ENCODE data around the gene HOXC10.

HOXC10 gene

DNA sequence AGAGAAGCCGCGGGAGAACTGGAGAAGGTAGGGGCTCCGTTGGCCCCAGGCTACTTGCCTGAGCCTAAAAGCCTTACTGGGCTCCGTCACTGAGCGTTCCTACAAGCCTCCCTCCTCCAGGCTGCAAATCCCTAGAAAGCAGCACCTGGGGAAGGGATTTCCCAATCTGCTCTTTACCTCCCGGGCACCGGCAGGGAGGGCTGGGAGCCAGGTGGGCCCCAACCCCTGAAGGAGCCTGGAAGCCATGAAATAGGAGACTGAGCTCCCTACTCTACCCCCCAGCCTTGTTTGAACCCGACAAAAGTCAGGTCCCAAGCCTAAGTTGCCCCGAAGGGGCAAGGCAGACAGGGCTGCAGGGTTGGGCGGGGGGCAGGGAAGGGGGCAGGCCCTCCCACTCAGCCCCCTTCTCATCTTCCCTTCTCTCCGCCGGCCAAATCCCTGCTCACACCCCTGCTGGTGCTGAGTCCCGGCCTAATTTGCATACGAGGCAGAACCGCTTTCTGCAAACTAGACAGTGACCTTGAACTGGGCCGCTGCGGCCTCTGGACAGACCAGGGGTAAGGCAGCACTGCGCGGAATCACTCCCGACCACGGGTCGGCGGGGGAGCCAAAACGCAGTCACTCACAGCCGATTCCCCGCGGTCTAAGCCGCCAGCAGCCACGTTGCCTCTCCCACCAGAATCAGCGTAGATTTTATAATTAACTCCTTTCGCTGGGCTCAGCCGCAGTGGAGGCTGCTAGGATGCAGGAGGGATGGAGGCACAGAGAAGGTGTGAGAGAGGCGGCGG is 34.0 kb upstream of the HOXC10 start:
- no peak for DNase-seq (ENCODE audit: low spot score)

DNA sequence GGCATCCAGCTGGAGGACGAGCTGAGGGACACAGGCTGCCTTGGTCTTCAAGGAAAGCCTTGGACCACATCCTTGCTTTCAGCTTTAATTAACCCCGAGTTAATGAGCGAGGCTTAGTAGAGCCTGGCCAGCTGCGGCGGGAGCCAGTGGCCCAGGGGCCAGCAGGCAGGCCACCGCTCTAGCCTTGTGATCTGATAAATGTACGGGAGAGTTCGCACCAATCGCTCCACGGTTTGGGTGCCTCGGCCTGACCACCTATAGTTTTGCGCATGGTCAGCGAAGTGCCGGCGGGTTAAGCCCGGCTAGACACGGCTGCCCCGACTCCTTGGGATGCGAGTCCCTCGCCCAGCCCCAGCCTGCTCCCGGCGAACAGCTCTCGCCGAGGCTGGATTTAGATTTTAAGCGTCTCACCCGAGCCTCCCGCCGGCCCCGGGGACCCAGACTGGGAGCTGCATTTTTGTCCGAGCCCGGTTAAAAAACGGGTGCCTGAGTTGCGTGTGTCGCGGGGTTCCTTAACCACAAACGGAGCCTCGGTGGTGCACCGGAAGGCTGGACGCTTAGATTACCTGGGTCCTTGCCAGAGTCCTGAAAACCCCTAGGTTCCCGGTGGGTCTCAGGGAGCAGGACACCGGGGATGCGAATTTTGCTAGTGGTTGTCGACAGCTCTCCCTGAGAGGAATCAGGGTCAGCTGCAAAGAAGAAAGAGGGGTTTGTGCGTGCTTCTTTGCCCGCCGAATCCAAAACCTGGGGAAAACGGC is 33.2 kb upstream of the HOXC10 start:
- no peak for DNase-seq (ENCODE audit: low spot score)

- DNase-seq (ENCODE audit: low spot score), result no peak
Observed at GRCh38 chr12:53952335-53952694, 32.6 kb upstream of the HOXC10 start.

GRCh38 chr12:53952871-53953734 is 31.8 kb upstream of the HOXC10 start:
- DNase-seq (ENCODE audit: low spot score), result peak; percentile 82

GRCh38 chr12:53953831-53954693 is 30.9 kb upstream of the HOXC10 start:
- DNase-seq (ENCODE audit: low spot score), result no peak

GRCh38 chr12:53954694-53955035 is 30.3 kb upstream of the HOXC10 start, which contains the start of gene HOXC12:
TSS of gene HOXC12 (plus strand) at chr12:53954903. CDS start at chr12:53954930, 27 bp downstream.
- no peak for DNase-seq (ENCODE audit: low spot score)

- DNase-seq (ENCODE audit: low spot score), result no peak
Observed at GRCh38 chr12:53955036-53955775, 29.7 kb upstream of the HOXC10 start.

- no peak for DNase-seq (ENCODE audit: low spot score)
Observed at GRCh38 chr12:53955776-53956250, 29.1 kb upstream of the HOXC10 start.

DNA sequence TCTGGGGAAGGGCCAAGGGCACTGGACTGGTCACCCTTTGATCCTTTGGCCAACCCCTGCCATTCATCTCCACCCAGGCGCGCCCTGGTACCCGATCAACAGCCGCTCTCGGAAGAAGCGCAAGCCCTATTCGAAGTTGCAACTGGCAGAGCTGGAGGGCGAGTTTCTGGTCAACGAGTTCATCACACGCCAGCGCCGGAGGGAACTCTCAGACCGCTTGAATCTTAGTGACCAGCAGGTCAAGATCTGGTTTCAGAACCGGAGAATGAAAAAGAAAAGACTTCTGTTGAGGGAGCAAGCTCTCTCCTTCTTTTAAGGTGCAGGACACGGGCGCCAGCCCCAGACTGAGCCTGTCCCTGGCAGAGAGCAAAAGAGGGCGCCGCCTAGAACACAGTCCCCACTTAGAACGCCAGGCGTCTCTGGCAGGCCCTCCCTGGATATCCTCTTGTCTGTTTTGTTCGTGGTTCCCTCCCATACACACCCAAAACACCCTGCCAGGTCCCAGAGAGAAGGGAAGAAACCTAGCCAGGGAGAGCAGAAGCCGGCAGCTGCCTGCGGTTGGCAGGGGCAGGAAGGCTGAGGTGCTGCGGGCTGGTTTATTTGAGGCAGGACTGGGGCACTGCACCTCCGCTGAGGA is 28.6 kb upstream of the HOXC10 start:
- no peak for DNase-seq (ENCODE audit: low spot score)

DNA sequence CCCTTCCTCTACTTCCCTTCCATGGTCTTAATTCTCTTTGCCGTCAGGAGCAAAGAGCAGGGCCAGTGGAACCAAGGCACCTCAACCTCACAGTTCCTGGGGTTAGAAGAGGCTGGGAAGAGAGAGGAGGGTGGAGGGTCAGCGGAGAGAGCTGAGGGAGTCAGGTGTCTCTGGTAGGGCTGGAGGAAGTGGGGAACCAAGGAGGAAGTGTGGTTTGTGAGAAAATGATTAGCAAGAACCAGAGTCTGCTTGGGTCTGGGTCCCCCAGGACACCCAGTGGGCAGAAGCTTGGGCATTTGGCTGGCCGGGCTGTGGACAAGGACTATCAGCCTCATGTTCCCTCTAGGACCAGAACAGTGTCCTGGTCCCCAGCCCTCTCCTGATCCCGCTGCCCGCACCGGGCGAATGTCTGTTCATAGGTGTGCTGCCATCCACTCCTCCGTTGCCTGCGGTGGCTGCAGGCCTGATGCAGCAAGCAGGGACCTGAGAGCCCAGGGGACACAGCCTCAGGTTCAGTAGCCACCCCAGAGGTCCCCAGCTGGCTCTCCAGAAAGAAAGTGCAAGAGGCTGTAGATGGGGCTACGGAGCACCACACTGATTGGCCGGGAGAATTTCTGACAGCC is 27.9 kb upstream of the HOXC10 start:
- no peak for DNase-seq (ENCODE audit: low spot score)

- DNase-seq (ENCODE audit: low spot score), result no peak
Observed at GRCh38 chr12:53958128-53958527, 26.8 kb upstream of the HOXC10 start.

GRCh38 chr12:53959314-53959713 is 25.6 kb upstream of the HOXC10 start:
- DNase-seq (ENCODE audit: low spot score), result no peak

DNA sequence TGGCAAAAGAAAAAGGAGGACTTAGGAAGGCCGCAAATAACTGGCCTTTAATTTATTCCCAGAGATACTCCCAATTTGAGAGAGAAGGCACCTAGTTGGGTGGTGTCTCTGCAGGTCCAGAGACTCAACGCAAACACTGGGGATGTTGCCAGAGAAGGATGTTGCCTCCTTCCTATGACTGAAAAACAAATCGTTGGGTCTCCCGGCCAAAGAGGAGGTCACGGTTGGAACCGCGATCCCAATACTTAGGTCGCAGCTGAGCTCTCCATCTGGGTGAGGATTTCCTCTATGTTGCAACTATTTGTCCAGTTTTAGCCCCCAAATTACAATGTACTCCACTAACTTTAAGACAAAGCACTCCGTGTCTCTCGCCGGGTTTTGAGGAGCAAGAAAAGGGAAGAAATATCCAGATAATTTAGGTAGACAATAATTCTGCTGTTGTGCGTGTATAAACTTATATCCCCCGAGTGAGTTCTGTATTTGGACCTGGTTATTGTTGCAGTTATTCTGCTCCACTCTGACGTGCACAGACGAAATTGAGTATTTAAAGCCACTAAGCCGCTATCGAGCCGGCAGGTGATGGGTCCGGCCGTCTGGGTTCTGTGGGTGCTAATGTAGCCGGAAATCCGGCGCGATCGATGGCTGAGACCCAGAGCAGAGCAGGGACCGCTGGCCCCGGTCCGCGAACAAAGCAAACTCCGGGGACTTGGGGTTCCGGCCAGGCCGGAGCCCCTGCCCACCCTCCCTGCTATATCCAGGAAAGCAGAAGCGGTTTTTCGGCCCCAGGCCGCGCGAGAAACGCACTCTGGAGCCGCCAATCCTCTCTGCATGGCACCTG is 24.5 kb upstream of the HOXC10 start:
- DNase-seq (ENCODE audit: low spot score), result no peak

DNA sequence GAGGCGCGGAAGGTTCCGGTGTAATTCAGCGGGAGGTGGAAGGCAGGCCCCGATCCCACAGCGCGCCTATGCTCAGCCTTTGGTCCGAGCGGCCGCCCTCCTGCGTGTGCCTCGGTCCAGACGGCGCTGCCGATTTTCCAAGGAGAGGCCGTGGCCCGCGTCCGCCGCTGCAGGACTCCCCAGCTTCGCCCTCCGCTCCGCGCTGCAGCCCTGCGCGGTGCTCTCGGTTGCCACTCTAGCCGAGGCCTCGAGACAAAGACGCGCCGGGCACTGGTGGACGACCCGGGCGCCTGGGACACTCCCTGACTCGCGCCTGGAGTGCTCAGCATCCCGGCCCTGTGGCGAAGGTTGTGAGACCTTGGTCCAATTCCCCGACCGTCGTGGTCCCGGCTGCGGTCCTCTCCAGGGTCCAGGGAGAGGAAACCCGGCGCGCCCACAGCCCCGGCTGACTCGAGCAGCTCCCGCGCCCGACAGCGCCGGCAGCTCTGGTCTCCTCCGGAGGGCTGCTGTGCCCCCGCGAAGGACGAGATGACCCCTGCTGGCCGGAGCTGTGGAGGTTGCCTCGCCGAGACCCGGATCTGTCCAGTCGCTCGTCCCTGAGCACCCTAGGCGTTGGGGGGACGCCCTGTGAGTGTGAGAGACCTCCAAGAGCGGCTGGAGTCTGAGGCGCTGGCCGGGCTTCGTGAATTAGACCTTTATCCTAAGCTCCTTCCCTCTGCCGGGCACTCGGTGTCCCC is 23.8 kb upstream of the HOXC10 start:
- no peak for DNase-seq (ENCODE audit: low spot score)

- DNase-seq (ENCODE audit: low spot score), result no peak
Observed at GRCh38 chr12:53963005-53963404, 21.9 kb upstream of the HOXC10 start.

DNA sequence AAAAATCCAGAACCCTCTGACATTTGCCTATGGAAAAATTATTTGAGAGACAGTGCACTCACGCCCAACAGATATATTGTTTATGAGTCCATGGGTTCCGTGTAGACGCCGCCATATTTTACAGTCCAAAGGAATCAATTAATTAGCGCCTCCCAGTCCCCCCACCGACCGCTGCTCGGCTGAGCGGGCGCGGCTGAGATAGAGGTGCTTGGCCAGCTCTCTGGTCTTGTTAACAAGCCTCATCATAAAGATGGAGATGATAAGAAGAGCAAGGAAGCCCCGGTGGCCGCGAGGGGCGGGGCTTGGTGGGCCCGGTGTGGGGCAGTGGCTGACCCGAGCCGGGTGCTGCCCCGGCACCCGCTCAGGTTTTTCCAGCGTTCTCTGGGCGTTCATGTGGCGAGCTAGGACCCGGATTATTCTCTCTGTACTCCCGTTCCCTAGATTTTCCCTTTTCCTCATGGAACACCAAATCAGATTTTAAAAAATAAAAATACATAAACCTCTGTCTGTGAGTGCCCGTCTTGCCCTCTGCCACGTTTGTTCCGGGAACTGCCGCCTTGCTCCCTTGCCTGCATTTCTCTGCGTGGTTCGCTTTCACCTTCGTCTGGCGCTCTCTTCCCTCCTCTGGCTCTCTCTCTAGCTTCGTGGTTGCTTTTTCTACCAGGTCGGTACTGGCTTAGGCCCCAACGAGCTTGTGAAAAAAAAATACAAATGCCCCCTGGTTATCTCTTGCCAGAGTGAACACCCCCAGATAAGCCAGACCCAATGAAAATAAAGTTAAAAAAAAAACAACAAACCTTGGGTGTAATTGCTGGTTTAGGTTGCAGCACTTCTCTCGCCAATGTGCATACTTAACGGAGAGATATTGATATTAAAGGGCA is 21.3 kb upstream of the HOXC10 start:
- DNase-seq (ENCODE audit: low spot score), result no peak

GRCh38 chr12:53964315-53964713 is 20.6 kb upstream of the HOXC10 start:
- DNase-seq (ENCODE audit: low spot score), result no peak

Measured in HuH-7 (cell line).